ENCODE results near the gene GNG8.
"Not testable (repeated sequence)": the region's sequence is repeated elsewhere in the genome, so short reads cannot be mapped to it uniquely, and the experiment has no call there.

GNG8 gene

DNA sequence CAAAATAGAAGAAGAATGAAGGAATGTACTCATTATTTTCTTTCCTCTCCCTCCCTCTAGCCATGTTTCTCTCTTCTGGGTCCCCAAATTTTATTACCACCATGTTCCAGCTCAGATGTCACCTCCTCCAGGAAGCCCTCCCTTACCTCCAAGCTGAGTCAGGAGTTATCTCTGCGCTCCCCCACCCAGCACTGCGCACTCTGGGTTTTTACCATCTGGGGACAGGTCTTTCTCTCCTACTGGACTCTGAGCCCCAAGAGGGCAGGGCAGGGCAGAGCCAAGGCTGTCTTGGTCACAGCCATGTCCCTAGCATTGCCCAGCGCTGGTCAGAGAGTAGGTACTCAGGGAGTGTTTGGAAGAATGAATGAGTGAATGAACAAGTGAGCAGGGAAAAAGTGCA, 2.9 kb downstream of the GNG8 start:
- H3K4me3 ChIP-seq (ENCODE audit: low read depth, low read length), result no peak overlapping the region
- TF ChIP-seq, protein P1, sequence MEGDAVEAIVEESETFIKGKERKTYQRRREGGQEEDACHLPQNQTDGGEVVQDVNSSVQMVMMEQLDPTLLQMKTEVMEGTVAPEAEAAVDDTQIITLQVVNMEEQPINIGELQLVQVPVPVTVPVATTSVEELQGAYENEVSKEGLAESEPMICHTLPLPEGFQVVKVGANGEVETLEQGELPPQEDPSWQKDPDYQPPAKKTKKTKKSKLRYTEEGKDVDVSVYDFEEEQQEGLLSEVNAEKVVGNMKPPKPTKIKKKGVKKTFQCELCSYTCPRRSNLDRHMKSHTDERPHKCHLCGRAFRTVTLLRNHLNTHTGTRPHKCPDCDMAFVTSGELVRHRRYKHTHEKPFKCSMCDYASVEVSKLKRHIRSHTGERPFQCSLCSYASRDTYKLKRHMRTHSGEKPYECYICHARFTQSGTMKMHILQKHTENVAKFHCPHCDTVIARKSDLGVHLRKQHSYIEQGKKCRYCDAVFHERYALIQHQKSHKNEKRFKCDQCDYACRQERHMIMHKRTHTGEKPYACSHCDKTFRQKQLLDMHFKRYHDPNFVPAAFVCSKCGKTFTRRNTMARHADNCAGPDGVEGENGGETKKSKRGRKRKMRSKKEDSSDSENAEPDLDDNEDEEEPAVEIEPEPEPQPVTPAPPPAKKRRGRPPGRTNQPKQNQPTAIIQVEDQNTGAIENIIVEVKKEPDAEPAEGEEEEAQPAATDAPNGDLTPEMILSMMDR (IDR thresholded peaks at IDR 0.05; ENCODE audit: borderline replicate concordance, insufficient read depth, low read depth, low read length), result no peak

DNA sequence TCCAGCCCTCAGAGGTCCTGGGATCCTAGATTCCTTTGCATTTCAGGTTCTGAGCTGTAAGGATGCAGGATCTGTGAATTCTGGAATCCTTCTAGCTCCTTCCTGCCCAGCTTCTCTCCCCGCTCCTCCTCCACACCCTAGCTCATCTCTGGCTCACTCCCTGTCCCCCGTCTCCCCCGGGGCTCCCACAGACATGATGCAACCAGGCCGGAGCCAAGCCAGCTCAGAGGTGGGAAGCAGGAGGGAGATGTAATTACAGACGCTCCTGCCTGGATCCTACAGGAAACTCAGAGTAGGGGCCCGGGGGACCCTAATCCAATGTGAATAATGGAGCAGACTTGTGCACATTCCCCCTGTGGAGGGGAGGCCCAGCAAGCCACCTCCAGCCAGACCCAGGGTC, 4.5 kb downstream of the GNG8 start:
- no peak overlapping the region for H3K4me3 ChIP-seq (ENCODE audit: low read depth, low read length)
- TF ChIP-seq, protein P1 (IDR thresholded peaks at IDR 0.05; ENCODE audit: borderline replicate concordance, insufficient read depth, low read depth, low read length), result no peak

DNA sequence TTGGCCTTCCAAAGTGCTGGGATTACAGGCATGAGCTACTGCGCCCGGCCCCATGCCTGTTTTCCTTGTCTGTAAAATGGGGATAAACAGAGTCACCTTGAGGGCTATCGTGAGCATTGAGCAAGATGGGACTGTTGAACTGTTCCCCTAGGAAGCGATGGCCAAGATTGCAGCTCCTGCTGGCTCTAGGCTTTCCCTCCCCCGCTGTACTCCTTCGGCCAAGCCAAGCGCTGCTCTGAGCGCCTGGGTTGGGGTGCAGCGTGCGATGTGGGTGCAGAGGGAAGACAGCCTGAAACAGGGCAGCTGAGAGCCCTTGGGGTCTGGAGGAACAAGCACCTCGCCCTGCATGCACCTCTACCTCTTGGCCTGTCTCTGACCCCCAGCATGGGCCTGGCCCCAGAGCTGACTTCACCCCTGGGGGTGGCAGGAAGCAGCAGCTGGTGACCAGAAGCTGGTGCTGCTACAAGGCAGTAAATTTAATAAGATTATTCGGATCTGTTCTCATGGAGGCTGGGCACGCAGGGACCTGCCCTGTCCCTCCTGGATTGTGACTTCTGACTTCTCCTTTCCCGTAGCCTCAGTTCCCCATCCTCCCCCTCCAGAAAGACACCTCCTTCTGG, 5.3 kb downstream of the GNG8 start:
- no peak overlapping the region for H3K4me3 ChIP-seq (ENCODE audit: low read depth, low read length)
- TF ChIP-seq, protein P1 (IDR thresholded peaks at IDR 0.05; ENCODE audit: borderline replicate concordance, insufficient read depth, low read depth, low read length), result no peak

DNA sequence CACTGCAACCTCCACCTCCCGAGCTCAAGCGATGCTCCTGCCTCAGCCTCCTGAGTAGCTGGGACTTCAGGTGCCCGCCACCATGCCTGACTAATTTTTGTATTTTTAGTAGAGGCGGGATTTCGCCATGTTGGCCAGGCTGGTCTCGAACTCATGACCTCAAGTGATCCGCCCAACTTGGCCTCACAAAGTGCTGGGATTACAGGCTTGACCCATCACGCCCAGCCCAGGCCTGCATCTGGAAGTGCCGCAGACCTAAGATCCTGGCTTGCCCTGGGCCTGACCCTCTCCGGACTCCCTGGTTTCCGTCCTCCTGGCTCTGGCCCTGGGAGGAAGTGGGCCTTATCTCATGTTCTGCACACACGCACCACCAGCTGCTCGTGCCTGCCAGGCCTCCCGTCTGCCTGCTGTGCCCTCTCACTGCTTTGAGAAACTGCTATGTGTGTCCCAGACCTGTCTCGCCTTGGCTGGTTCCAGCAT, 6.4 kb downstream of the GNG8 start:
- TF ChIP-seq, protein P1 (IDR thresholded peaks at IDR 0.05; ENCODE audit: borderline replicate concordance, insufficient read depth, low read depth, low read length), result no peak
- no peak overlapping the region for H3K4me3 ChIP-seq (ENCODE audit: low read depth, low read length)

DNA sequence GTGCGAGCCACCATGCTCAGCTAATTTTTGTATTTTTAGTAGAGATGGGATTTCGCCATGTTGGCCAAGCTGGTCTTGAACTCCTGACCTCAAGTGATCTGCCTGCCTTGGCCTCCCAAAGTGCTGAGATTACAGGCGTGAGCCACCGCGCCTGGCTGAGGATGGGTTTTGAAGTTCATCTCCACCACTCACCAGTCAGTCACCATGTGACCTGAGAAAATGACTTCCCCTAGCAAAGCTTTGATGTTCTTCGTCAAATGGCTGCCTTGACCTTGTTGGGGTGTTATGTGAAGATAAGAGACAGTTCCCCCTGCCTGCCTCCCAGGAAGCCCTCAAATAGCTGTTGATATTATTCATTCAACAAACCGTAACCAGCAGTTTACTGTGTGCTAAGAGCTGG, 7.0 kb downstream of the GNG8 start:
- not testable (repeated sequence) for H3K4me3 ChIP-seq (ENCODE audit: low read depth, low read length)

DNA sequence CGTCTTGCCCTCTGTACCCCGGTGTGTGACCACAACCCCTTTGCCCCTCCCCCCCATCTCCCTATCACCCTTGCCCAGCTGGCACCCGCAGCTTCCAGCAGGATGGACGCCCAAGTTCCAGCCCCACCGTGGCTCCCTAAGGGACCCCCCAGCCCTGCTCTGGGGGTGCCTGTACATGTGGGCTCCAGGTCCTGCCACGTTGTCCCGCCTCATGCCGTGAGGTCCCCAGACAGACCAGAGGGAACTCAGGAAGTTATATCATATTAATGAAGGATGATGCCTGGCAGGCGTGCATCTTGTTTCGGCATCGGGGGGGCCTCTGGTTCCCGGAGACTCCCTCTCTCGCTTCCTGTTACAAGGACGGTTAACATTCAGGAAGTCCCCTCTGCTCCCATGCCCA, 9.6 kb downstream of the GNG8 start:
- TF ChIP-seq, protein P1 (IDR thresholded peaks at IDR 0.05; ENCODE audit: borderline replicate concordance, insufficient read depth, low read depth, low read length), result no peak
- no peak overlapping the region for H3K4me3 ChIP-seq (ENCODE audit: low read depth, low read length)

DNA sequence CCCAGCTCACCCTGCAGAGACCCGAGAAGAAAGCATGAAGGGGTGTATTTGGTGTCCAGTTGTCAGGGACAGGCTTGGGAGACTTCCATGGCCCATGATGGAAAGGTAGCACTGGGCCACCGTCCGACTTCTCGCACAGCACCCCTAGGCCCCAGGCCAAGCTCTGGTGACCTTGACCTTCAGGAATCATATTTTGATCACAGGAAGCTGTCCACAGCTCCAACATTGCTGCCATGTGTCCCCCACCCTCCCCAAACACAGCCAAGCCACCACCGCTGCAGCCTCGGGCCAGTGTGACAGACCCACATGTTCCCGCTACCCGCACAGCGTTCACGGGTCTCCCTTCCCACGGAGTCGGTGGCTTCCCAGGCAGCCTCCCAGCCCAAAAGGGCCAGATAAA, 10.3 kb downstream of the GNG8 start:
- TF ChIP-seq, protein P1 (IDR thresholded peaks at IDR 0.05; ENCODE audit: borderline replicate concordance, insufficient read depth, low read depth, low read length), result no peak
- no peak overlapping the region for H3K4me3 ChIP-seq (ENCODE audit: low read depth, low read length)
